H1 (cell line): ENCODE measurements around the gene EPHA7. TPM values are rescaled to one million over a fixed set of nuclear protein-coding genes. Genes with fewer than 3 reads are reported as not detected.

Experiments
- CHD7 ChIP-seq: fragments of 300-600 bp; sonication (generic); IDR thresholded peaks from 2 replicates; pipeline ENCODE4 v1.7.1; 2012; ENCODE audit warnings: low read length, moderate library complexity, mild to moderate bottlenecking, inconsistent platforms; ENCODE audit not compliant: insufficient replicate concordance
- CTBP2 ChIP-seq: IDR thresholded peaks from 2 replicates; pipeline ENCODE4 v1.7.0; 2011; ENCODE audit warnings: borderline replicate concordance, mild to moderate bottlenecking, moderate library complexity, mixed read lengths, low read length; ENCODE audit not compliant: insufficient read depth, insufficient read length
- EP300 ChIP-seq, 2 experiments: IDR thresholded peaks; 1 replicate in 1 of 2; 2 replicates in 1 of 2; pipeline ENCODE4 v1.6.1; 2011 to 2012; ENCODE audit warnings: low read depth in 2 of 2, low read length in 2 of 2, mild to moderate bottlenecking in 2 of 2, borderline replicate concordance in 1 of 2, inconsistent platforms in 1 of 2, moderate library complexity in 1 of 2
- FOSL1 ChIP-seq: IDR thresholded peaks from 2 replicates; pipeline ENCODE4 v1.6.1; 2011; ENCODE audit warnings: mild to moderate bottlenecking, low read depth, low read length, moderate library complexity; ENCODE audit not compliant: insufficient read depth
- NRF1 ChIP-seq: IDR thresholded peaks from 2 replicates; pipeline ENCODE4 v1.6.1; 2011; ENCODE audit warnings: mild to moderate bottlenecking, low read depth, low read length, improper control_type of control experiment
- TCF12 ChIP-seq: IDR thresholded peaks from 2 replicates; pipeline ENCODE4 v1.6.1; 2011; ENCODE audit warnings: low read depth, mild to moderate bottlenecking, low read length
- polyA plus RNA-seq, 7 experiments: library from polyadenylated mRNA; depleted of rRNA in 3 of 7; stranded (reverse) in 5 of 7; unstranded in 2 of 7; fragments of >200 nt in 5 of 7; fragments of 200-250 nt in 2 of 7; gene quantifications; 1 replicate in 5 of 7; 2 replicates in 1 of 7; 4 replicates in 1 of 7; pipeline versions ENCODE4 v1.2.1 to v1.2.3, GENCODE V29; 2011 to 2013; ENCODE audit warnings: missing spikeins in 2 of 7, mixed read lengths in 2 of 7
- total RNA-seq: library from RNA; stranded (reverse); fragmentation: NEBNext Ultra II Directional; extraction: Animal tissue kit (Norgen Biotek cat#: 25700); gene quantifications from 2 replicates; pipeline ENCODE4 v1.2.1, GENCODE V29; 2021

The EPHA7 gene
- total and polyA plus RNA-seq, 2 of the 8 experiments (the other 6 are each of a cell fraction or from before 2014, with no cell fraction given) = 1.3 to 6.8 TPM

DNA sequence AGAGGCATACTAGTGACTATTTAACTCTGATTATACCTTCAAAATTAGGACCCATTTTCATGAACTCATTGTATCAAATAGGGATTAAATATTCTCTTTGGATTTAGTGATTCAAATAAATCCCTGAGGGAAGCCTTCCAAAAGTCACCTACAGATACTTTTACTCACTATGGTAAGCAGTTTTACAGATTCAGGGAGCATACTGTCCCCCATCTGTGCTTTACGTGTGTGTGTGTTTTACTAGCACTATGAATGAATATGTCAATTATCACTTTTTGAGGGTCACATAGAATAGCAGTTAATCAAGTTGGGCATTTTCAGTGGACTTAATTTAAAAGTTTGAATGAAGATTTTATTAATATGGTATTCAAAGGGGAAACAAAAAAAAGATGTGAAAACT, 96.7 kb downstream of the EPHA7 start (continued):
- TF ChIP-seq CHD7 = no peak
- no peak for TF ChIP-seq CTBP2
- no peak for TF ChIP-seq EP300 (IDR thresholded peaks at IDR 0.05; ENCODE audit: borderline replicate concordance in 1 of 2, low read depth in 2 of 2, low read length in 2 of 2)
- no peak for TF ChIP-seq TCF12
- TF ChIP-seq NRF1 = no peak
- TF ChIP-seq FOSL1 = no peak
